SK-MEL-5 (cell line): ENCODE measurements around the gene CC2D1A. TPM values are rescaled to one million over a fixed set of nuclear protein-coding genes. Genes with fewer than 3 reads are reported as not detected.

ENCODE experiments used
- DNase-seq: peaks from one replicate; pipeline ENCODE4 v3.0.0-alpha.2; 2016; ENCODE audit warnings: low read depth, low spot score
- in situ Hi-C: cut with HindIII; loops from 2 replicates; pipeline ENCODE4 v1.10.0; 2016; ENCODE audit warnings: low sequenced_read_pairs, high pct_unique_total_duplicates, low pct_unique_long_range_greater_than_20kb
- small RNA-seq, 2 experiments: library from RNA; depleted of rRNA; stranded (forward); fragments of <200 nt; gene quantifications; one replicate each; pipeline ENCODE3, GENCODE V24; 2014
- total RNA-seq: library from RNA; depleted of rRNA; stranded (reverse); fragments of >200 nt; shearing (Covaris generic); gene quantifications from 2 replicates; pipeline ENCODE4 v1.2.3, GENCODE V29; 2014; rRNA removed

Gene CC2D1A
- total RNA-seq, 1 experiment from 2014 or later: 11.0 TPM

- in situ Hi-C loops: no loop called here
- no peak for DNase-seq
Measured at GRCh38 chr19:13980340-13980739, 74.3 kb downstream of the CC2D1A start.

Small RNA genes within 50 kb of the gene (small RNA-seq; reads per million reads assigned to genes)
- gene MIR181C (0 to 0.48 reads per million in 2 experiments), gene MIR181D (0.06 to 0.86 reads per million in 2 experiments)

Other genes starting within 250 kb of the CC2D1A start
- 15.3 and 17.8 TPM in 2 replicates for gene MRI1, start 141.7 kb upstream of the CC2D1A start, total RNA-seq
- 175 and 179 TPM in 2 replicates for gene C19orf53, start 131.7 kb upstream of the CC2D1A start, total RNA-seq
- gene ZSWIM4, start 110.8 kb upstream of the CC2D1A start, total RNA-seq: 1.3 and 1.4 TPM in 2 replicates
- not detected in 2 replicates for gene NANOS3, start 29.1 kb upstream of the CC2D1A start, total RNA-seq
- 0.56 and 1.1 TPM in 2 replicates for gene BRME1, start 84 bp upstream of the CC2D1A start, total RNA-seq
- not detected in 2 replicates for gene PODNL1, start 32.2 kb downstream of the CC2D1A start, total RNA-seq
- 8.3 and 9.3 TPM in 2 replicates for gene DCAF15, start 46.3 kb downstream of the CC2D1A start, total RNA-seq
- gene RFX1, start 100.1 kb downstream of the CC2D1A start, total RNA-seq: 0.87 and 0.90 TPM in 2 replicates
- not detected in 2 replicates for gene RLN3, start 121.9 kb downstream of the CC2D1A start, total RNA-seq
- 2.6 and 4.3 TPM in 2 replicates for gene IL27RA, start 125.6 kb downstream of the CC2D1A start, total RNA-seq
- gene PALM3, start 155.9 kb downstream of the CC2D1A start, total RNA-seq: not detected in 2 replicates
- 0.53 and 0.77 TPM in 2 replicates for gene MISP3, start 166.6 kb downstream of the CC2D1A start, total RNA-seq
- not detected in 2 replicates for gene C19orf67, start 179.6 kb downstream of the CC2D1A start, total RNA-seq
- gene SAMD1, start 184.6 kb downstream of the CC2D1A start, total RNA-seq: 17.2 and 25.9 TPM in 2 replicates
- gene PRKACA, start 211.6 kb downstream of the CC2D1A start, total RNA-seq: 15.3 and 19.7 TPM in 2 replicates
- 16.6 TPM in 2 replicates for gene ASF1B, start 230.4 kb downstream of the CC2D1A start, total RNA-seq